AG09319 (cell line): Measurements from ENCODE around the gene KIAA1328.

Experiments
- DNase-seq: peaks from one replicate; pipeline ENCODE4 v3.0.0-alpha.2; 2010; ENCODE audit warnings: low read depth; ENCODE audit errors: extremely low read depth
- CTCF ChIP-seq: IDR thresholded peaks from 2 replicates; pipeline ENCODE4 v1.5.1; 2011; ENCODE audit warnings: low read depth, mild to moderate bottlenecking, inconsistent platforms, low read length, moderate library complexity

Gene KIAA1328

GRCh38 chr18:37122877-37123276, 293.9 kb downstream of the KIAA1328 start:
- DNase-seq, result no peak
- TF ChIP-seq CTCF, result no peak

- no peak for TF ChIP-seq CTCF
- no peak for DNase-seq
These were observed 295.6 kb downstream of the KIAA1328 start for GRCh38 chr18:37124516-37124915.

- TF ChIP-seq CTCF, result no peak
- DNase-seq, result no peak
These were observed 306.2 kb downstream of the KIAA1328 start for GRCh38 chr18:37135177-37135576.

GRCh38 chr18:37138456-37138855, 309.5 kb downstream of the KIAA1328 start:
- no peak for TF ChIP-seq CTCF
- no peak for DNase-seq

GRCh38 chr18:37139876-37140275, 310.9 kb downstream of the KIAA1328 start:
- no peak for DNase-seq
- TF ChIP-seq CTCF, result no peak

GRCh38 chr18:37144921-37145320, 316.0 kb downstream of the KIAA1328 start:
- no peak for TF ChIP-seq CTCF
- DNase-seq, result no peak

GRCh38 chr18:37156330-37156942, 327.5 kb downstream of the KIAA1328 start:
- DNase-seq, result no peak
- TF ChIP-seq CTCF, result no peak
